ENCODE data around the gene DCUN1D5.
A peak's percentile ranks its signal among the peaks of the same experiment; 100 is the strongest.

The DCUN1D5 gene

GRCh38 chr11:103091801-103092524 lies at the start of gene DCUN1D5:
Gene DCUN1D5, minus strand, starts transcription at chr11:103092160. Its CDS starts 288 bp downstream, at chr11:103091872.
- peak; percentile 98 for DNase-seq (ENCODE audit: low read depth, low spot score)

GRCh38 chr11:103125462-103125861 lies 33.5 kb upstream of the DCUN1D5 start:
- no peak for DNase-seq (ENCODE audit: low read depth, low spot score)

- DNase-seq (ENCODE audit: low read depth, low spot score), result no peak
These were observed 22.9 kb upstream of the DCUN1D5 start for GRCh38 chr11:103114836-103115235.

GRCh38 chr11:103112364-103112763 lies 20.4 kb upstream of the DCUN1D5 start:
- no peak for DNase-seq (ENCODE audit: low read depth, low spot score)

GRCh38 chr11:103111400-103111799 lies 19.4 kb upstream of the DCUN1D5 start:
- no peak for DNase-seq (ENCODE audit: low read depth, low spot score)

GRCh38 chr11:103110391-103110790 lies 18.4 kb upstream of the DCUN1D5 start:
- DNase-seq (ENCODE audit: low read depth, low spot score), result peak; percentile 49

- DNase-seq (ENCODE audit: low read depth, low spot score), result no peak
These were observed 17.9 kb upstream of the DCUN1D5 start for GRCh38 chr11:103109818-103110388.

GRCh38 chr11:103108933-103109817 lies 17.2 kb upstream of the DCUN1D5 start, which contains the start of gene DYNC2H1:
Gene DYNC2H1, plus strand, starts transcription at chr11:103109426. Its CDS starts 149 bp downstream, at chr11:103109575.
- peak; percentile 97 for DNase-seq (ENCODE audit: low read depth, low spot score)

GRCh38 chr11:103097279-103097678 lies 5.3 kb upstream of the DCUN1D5 start:
- no peak for DNase-seq (ENCODE audit: low read depth, low spot score)

GRCh38 chr11:103091064-103091800 lies 728 bp downstream of the DCUN1D5 start:
- DNase-seq (ENCODE audit: low read depth, low spot score), result peak; percentile 45

- no peak for DNase-seq (ENCODE audit: low read depth, low spot score)
These were observed 5.5 kb downstream of the DCUN1D5 start for GRCh38 chr11:103086461-103086860.

- peak; percentile 6 for DNase-seq (ENCODE audit: low read depth, low spot score)
These were observed 6.1 kb downstream of the DCUN1D5 start for GRCh38 chr11:103085758-103086365.

GRCh38 chr11:103079833-103080232 lies 12.1 kb downstream of the DCUN1D5 start:
- DNase-seq (ENCODE audit: low read depth, low spot score), result no peak

- DNase-seq (ENCODE audit: low read depth, low spot score), result no peak
These were observed 13.2 kb downstream of the DCUN1D5 start for GRCh38 chr11:103078710-103079109.

GRCh38 chr11:103077554-103077953 lies 14.4 kb downstream of the DCUN1D5 start:
- DNase-seq (ENCODE audit: low read depth, low spot score), result no peak

GRCh38 chr11:103076361-103076760 lies 15.6 kb downstream of the DCUN1D5 start:
- DNase-seq (ENCODE audit: low read depth, low spot score), result no peak

- DNase-seq (ENCODE audit: low read depth, low spot score), result no peak
These were observed 21.0 kb downstream of the DCUN1D5 start for GRCh38 chr11:103071008-103071407.

GRCh38 chr11:103070142-103070541 lies 21.8 kb downstream of the DCUN1D5 start:
- no peak for DNase-seq (ENCODE audit: low read depth, low spot score)

- DNase-seq (ENCODE audit: low read depth, low spot score), result no peak
These were observed 22.6 kb downstream of the DCUN1D5 start for GRCh38 chr11:103069367-103069766.

- DNase-seq (ENCODE audit: low read depth, low spot score), result no peak
These were observed 24.8 kb downstream of the DCUN1D5 start for GRCh38 chr11:103067118-103067517.

- DNase-seq (ENCODE audit: low read depth, low spot score), result no peak
These were observed 30.3 kb downstream of the DCUN1D5 start for GRCh38 chr11:103061656-103062055.

Data from astrocyte of the hippocampus (primary cell).